GM20431 (cell line): ENCODE results near the gene STXBP6.

Experiments
- in situ Hi-C: fragments of 300-500 bp; cut with MseI, MboI; formaldehyde crosslinking; loops from one replicate; pipeline ENCODE4 v1.15.0; 2020; ENCODE audit warnings: low sequenced_read_pairs; ENCODE audit not compliant: unreplicated experiment

STXBP6 gene

DNA sequence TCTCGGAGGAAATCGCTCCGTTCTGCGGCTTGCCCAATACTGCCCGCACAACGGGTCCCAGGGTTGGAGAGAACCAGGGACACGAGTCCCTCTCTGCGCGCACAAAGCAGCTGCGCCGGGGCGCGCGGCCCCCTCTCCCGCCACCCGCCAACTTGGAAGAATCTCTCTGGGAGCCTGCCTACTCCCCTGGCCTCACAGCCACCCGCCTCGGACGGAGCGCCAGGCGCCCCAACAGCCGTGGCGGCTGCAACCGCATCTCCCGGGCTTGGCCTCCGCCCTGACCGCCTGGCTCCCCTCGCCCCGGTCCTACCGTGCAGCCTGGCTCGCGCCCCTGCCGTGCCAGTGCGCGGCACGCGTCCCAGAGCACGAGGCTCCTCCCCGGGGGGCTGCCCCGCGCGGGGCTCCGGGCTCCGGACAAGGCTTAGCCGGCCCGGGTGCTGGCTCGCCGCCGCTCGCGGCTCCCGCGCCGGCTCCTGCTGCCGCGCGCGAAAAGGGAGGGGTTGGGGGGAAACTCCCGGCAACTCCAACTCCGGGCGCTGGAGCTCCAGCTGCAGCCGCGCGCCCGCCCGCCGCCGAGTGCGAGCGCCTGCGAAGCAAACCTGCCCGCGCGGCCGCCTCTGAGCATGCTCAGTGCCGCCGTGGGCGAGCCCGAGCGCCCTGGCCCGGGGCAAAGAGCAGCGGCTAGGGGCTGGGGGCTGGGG is at the start of gene STXBP6:
Gene STXBP6 (minus strand): TSS at position 580 of the 701 bp plus-strand sequence. CDS start 75,329 bp downstream, outside the sequence.
- in situ Hi-C loops: no loop called here

DNA sequence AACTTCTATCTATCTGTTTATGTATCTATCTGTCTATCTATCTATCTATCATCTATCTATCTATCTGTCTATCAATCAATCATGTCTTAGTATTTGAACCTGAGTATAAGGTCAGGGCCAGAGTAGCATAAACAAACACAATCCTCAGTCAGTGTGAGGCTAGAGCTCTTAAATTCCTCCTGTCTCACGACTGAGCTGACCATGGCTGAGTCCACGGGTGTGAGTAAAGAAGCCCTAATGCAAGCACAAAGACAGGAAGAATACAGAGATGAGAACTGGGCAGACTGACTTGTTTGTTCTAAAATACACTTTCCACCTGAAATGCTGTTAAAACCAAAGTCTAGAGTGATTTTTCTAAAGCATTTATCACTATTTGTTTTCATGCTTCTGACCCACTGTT is 47.2 kb upstream of the STXBP6 start:
- in situ Hi-C loops: no loop called here

- in situ Hi-C loops: no loop called here
Measured at GRCh38 chr14:25095736-25096437, 45.9 kb upstream of the STXBP6 start.

DNA sequence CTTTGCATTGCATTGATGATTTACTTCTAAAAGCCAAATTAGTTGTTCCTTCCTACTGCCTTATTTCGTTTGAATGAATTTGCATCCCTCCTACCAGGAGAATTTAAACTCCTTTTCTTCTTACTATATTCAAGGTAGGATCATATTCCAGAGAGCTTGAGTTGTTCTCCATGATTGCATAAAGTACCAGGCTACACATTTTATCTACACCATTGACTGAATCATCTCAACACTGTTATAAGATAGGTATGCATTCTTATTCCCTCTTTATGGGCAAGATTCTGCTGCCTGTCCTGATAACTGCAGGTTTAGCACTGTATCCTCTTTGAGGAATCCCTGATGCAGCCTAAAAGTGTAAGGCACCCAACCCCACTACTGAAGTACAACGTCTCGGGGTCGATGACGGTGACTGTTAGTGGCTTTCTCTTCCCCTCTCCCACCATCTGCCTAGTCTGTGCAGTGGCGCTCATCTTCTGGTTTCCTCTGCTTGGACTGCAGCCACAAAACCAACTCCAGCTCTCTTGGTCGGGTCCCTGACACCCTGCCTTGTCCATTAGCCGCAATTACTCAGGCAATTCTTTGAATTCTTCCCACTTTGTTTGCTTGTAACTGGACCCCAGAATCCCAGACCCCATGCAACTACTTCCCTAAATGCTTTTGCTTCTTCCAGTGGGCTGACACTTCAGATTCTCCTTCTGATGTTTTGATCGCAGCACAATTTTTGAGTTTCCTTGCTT is 44.4 kb upstream of the STXBP6 start:
- in situ Hi-C loops: no loop called here

DNA sequence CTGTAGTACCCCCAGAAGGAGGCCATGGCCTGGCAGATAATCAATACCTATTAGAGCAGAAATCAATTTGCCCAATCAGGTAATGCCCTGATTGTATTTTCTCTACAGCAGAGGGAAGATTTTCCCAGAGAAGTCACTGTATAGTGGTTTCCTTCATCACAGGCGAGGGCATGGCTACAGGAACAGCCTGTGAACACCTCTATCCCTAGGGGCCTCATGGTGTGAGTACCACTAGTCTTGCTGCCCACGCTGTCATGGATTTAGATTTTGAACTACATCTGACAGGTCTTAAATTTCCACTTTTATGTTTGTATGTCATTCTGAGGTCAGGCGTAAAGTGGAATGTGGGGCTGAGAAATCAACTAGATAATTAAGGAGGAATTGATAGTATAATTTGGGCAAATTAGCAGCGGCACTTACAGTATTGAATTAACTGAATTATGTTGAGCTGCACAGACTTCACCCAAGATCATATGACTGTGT is 42.4 kb upstream of the STXBP6 start:
- in situ Hi-C loops: no loop called here

DNA sequence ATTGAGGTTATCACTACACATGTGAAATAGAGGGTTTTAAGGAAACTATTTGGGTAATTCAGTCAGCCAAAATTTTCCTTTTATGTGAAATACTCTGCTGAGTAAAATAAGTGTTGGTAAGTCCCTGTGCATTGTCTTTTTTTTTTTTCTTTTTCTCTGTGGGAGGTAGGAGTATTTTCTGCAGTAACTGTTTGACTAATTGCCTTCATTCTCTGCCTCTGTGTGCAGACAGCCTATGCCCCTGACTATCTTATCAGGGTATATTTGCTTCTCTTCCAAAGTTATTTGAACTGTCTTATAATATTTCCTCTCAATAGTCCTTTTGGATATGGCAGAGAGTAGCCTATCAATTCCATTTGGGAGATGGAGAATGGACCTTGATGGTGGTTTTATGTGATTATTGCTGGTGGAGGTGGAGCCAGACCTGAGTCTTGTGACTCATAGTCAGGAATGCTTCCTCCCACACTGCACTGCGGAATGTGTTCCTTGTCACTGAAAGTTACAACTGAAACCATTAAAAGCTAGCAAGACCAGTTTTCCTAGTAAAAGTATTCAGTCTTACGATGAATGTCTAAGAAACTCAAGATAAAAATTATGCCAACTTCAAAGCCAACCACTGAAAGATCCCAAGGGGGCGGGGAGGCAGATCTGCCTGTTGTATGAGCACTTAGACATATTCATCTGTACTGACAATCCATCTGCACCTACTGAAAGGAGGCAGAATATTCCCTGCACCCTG is 40.9 kb upstream of the STXBP6 start:
- in situ Hi-C loops: no loop called here

DNA sequence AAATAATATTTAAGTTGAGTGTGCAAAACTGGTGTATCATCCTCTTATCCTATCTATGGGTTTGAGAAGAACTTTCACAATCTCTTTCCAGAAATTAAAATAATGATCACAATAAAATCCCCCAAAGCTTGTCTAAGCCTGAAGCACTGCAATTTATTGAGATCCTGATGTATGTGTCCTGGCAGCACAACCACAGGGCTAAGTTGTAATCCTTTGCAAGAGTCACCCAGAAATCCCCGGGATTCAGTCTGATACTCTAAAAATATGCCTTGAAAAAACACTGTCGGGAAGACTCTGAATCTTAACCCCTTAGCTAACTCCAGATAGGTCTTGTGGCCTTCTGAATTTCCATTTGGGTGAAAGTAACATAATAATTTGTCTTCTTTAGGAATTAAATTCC is 40.3 kb upstream of the STXBP6 start:
- in situ Hi-C loops: no loop called here

GRCh38 chr14:25089496-25089895 is 39.5 kb upstream of the STXBP6 start:
- in situ Hi-C loops: no loop called here

DNA sequence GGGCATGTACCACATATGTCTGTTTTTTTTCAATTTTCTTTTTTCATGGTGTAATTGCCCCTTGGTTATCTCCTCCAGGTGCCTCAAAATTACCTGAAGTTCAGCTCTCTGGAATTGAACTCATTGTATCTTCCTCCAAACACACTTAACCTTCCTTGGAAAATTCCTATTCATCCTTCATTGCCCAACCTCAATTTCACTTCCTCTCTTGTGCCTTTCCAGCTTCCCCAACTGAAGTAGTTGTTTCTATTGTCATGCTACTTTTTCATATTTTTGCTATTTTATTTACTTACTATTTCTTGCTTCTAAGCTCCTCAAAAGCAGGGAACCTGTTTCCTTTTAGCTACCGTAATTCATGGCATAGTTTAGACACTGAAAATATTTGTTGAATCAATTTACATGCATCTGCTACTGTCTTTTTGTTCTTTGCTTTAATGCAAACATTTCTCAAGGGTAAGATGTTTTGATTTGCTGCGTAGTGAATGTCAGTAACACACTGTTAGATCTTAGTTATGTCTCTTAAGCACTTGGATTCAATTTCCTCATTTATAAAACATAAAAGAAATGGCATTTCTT is 37.0 kb upstream of the STXBP6 start:
- in situ Hi-C loops: no loop called here

GRCh38 chr14:25086081-25086480 is 36.1 kb upstream of the STXBP6 start:
- in situ Hi-C loops: no loop called here

DNA sequence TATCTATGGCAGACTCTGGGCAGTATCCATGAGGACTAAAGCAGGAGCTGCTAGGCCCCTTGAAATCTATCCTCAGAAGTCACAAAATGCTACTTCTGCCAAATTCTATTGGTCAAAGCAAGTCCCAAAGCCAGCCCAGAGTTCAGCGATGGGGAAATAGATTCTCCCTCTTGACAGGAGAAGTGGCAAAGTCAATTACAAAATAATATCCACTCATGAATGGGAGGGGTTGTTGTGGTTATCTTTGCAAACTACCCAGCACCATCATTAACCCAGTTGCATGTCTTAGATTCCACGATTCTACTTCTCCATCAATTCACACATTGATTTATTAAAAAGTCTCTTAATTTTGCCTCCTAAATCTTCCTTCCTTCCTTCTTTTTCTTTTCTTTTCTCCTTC is 30.7 kb upstream of the STXBP6 start:
- in situ Hi-C loops: no loop called here

DNA sequence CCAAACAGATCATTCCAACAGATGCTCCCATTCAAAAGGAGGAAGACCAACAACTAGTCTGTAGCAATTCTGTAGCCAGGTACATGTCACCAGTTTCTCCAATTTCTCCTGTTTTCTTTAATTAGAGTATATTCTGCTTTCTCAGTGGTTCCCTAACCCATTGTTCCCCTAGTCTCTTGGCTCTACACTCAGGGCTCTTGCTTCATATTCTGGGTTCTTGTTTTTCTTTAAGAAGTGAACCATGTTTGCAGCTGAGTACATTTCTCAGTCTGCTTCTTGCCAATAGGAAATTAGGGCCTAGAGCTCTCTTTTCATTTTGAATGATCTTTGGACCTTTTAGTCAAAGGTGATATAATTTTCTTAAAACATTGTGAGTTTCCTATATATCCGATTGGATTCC is 29.4 kb upstream of the STXBP6 start:
- in situ Hi-C loops: no loop called here

DNA sequence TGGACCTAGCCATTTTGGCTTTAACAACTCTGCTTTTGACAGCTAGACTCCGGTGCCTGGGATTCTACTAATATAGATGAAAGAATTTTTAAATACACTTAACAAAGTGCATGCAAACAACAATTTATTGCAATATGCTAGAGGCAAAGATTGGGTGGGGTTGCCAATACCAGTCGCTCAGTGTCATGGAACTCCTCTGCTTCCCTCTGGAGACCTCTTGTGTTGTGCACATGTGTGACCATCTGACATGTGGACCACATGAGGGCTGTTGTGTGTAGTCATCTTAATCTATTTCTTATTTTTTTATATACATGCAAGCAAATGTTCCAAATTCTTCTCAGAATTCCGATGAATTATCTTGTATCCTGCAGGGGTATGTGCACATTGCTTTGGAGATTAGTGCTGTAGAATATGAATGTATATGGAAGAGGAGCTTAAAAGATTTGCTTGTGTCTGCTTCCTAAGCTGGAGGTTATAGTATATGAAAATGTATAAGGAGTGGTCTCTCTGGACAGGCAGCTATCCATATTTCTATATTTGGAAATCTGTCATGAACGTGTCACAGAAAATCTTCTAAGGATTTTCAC is 24.2 kb upstream of the STXBP6 start:
- in situ Hi-C loops: no loop called here

DNA sequence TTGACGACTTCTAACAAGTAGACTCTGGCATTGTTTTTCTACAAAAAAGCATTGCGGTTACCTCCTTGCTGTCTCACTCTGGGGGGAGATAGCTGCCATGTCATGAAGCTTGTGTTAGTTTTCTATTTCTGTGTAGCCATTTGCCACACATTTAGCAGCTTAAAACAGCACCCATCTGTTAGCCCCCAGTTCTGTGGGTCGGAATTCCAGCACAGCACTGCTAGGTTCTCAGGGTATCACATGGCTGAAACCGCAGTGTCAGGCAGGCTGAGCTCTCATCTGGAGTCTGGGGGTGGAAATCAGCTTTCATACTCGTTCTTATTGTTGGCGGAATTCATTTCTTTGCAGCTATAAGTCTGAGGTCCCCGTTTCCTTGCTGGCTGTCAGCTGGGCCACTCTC is 19.9 kb upstream of the STXBP6 start:
- in situ Hi-C loops: no loop called here

DNA sequence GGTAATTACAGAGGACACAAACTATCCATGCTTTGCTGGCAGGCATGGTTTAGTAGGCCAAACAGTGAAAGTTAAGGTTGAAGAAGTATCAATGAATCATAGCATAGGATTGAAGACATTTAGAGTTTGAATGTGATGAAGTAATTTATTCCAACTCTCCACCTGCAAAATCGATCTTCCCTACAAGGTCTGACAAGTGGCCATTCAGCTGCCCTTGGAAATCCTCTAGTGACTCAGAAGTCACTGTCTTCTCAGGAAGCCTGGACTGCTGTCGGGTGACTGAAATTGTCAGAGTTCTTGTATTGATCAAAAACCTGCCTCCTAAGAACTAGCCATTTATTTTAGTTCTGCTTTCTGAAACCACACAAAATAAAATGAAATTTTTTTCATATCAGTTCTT is 17.7 kb upstream of the STXBP6 start:
- in situ Hi-C loops: no loop called here

GRCh38 chr14:25062022-25062321 is 12.0 kb upstream of the STXBP6 start:
- in situ Hi-C loops: no loop called here

GRCh38 chr14:25056688-25057078 is 6.7 kb upstream of the STXBP6 start:
- in situ Hi-C loops: no loop called here

GRCh38 chr14:25055992-25056687 is 6.2 kb upstream of the STXBP6 start:
- in situ Hi-C loops: no loop called here

GRCh38 chr14:25055005-25055404 is 5.1 kb upstream of the STXBP6 start:
- in situ Hi-C loops: no loop called here
